Eye (tissue), 1 donor: ENCODE results near the gene CTSO.
A peak's percentile ranks its signal among the peaks of the same experiment; 100 is the strongest.
"Not testable (repeated sequence)": the region's sequence is repeated elsewhere in the genome, so short reads cannot be mapped to it uniquely, and the experiment has no call there.

Source experiments
- DNase-seq: peaks from one replicate; pipeline ENCODE4 v3.0.0-alpha.2; 2015

Gene CTSO

GRCh38 chr4:155904331-155904730 is 49.3 kb downstream of the CTSO start:
- DNase-seq, result no peak

- no peak for DNase-seq
These were observed 50.2 kb downstream of the CTSO start, which contains the start of gene TDO2 for GRCh38 chr4:155903453-155903852. TDO2 (plus strand) TSS chr4:155903696; CDS start chr4:155903759, 63 bp downstream.

- DNase-seq, result no peak
These were observed 52.7 kb downstream of the CTSO start for GRCh38 chr4:155901013-155901412.

GRCh38 chr4:155900381-155900780 is 53.3 kb downstream of the CTSO start:
- DNase-seq, result no peak

GRCh38 chr4:155899891-155900290 is 53.8 kb downstream of the CTSO start:
- no peak for DNase-seq

- DNase-seq, result not testable (repeated sequence)
These were observed 55.3 kb downstream of the CTSO start for GRCh38 chr4:155898371-155898770.

GRCh38 chr4:155891058-155891457 is 62.6 kb downstream of the CTSO start:
- no peak for DNase-seq

- DNase-seq, result no peak
These were observed 63.7 kb downstream of the CTSO start for GRCh38 chr4:155889946-155890345.

GRCh38 chr4:155889031-155889793 is 64.5 kb downstream of the CTSO start:
- DNase-seq, result peak; percentile 3

- no peak for DNase-seq
These were observed 65.7 kb downstream of the CTSO start for GRCh38 chr4:155887847-155888570.

GRCh38 chr4:155887045-155887444 is 66.6 kb downstream of the CTSO start:
- DNase-seq, result no peak

GRCh38 chr4:155885666-155886065 is 68.0 kb downstream of the CTSO start:
- DNase-seq, result no peak

GRCh38 chr4:155883895-155884294 is 69.8 kb downstream of the CTSO start:
- DNase-seq, result no peak

- no peak for DNase-seq
These were observed 72.1 kb downstream of the CTSO start for GRCh38 chr4:155881555-155881954.

GRCh38 chr4:155879767-155880166 is 73.9 kb downstream of the CTSO start:
- DNase-seq, result no peak

- DNase-seq, result no peak
These were observed 75.1 kb downstream of the CTSO start for GRCh38 chr4:155878611-155879010.

- DNase-seq, result no peak
These were observed 75.7 kb downstream of the CTSO start for GRCh38 chr4:155877971-155878370.

- no peak for DNase-seq
These were observed 77.8 kb downstream of the CTSO start for GRCh38 chr4:155875878-155876277.
